CD14-positive monocyte (primary cell): Measurements from ENCODE around the gene PPP2R2C. TPM values are rescaled to one million over a fixed set of nuclear protein-coding genes. Genes with fewer than 3 reads are reported as not detected.

Source experiments
- DNase-seq, 3 donors: peaks; one replicate each; pipeline ENCODE4 v3.0.0-alpha.2; 2011 to 2022
- H2AFZ ChIP-seq: 2 replicates; pipeline ENCODE4 v1.6.0; 2012; ENCODE audit warnings: mild to moderate bottlenecking, low read depth, low read length, inconsistent platforms; ENCODE audit not compliant: insufficient read depth, poor library complexity, severe bottlenecking
- H3K27ac ChIP-seq, 2 donors: 1 replicate in 1 of 2; 2 replicates in 1 of 2; pipeline ENCODE4 v1.5.1; 2012 to 2013; ENCODE audit warnings: low read length in 2 of 2, control low read depth in 1 of 2, inconsistent platforms in 1 of 2, low read depth in 1 of 2, mild to moderate bottlenecking in 1 of 2
- H3K27me3 ChIP-seq, 2 donors: one replicate each; pipeline versions ENCODE4 v1.6.0 to v1.6.1; 2011 to 2013; ENCODE audit warnings: low read length in 2 of 2; ENCODE audit not compliant: control insufficient read depth in 2 of 2, insufficient read depth in 2 of 2
- H3K36me3 ChIP-seq, 2 donors: replicated peaks in 1 of 2; 1 replicate in 1 of 2; 2 replicates in 1 of 2; pipeline versions ENCODE4 v1.5.1 to v1.6.1; 2012 to 2013; ENCODE audit warnings: low read length in 2 of 2, control low read depth in 1 of 2, inconsistent platforms in 1 of 2, mild to moderate bottlenecking in 1 of 2; ENCODE audit not compliant: insufficient read depth in 2 of 2, control insufficient read depth in 1 of 2
- H3K4me1 ChIP-seq, 2 donors: 1 replicate in 1 of 2; 2 replicates in 1 of 2; pipeline versions ENCODE4 v1.5.1 to v1.6.1; 2012 to 2013; ENCODE audit warnings: low read length in 2 of 2, control low read depth in 1 of 2, inconsistent platforms in 1 of 2, mild to moderate bottlenecking in 1 of 2, moderate library complexity in 1 of 2; ENCODE audit not compliant: insufficient read depth in 2 of 2, control insufficient read depth in 1 of 2
- H3K4me2 ChIP-seq: replicated peaks from 2 replicates; pipeline ENCODE3; 2012; ENCODE audit warnings: low read length, moderate library complexity, mild to moderate bottlenecking; ENCODE audit not compliant: poor library complexity, severe bottlenecking; ENCODE audit errors: extremely low read depth
- H3K4me3 ChIP-seq, 3 experiments: fragments of 200-600 bp in 1 of 3; sonication (generic) in 1 of 3; replicated peaks in 1 of 3; 1 replicate in 2 of 3; 2 replicates in 1 of 3; pipeline ENCODE4 v1.5.1; 2011 to 2013; ENCODE audit warnings: low read length in 3 of 3, mild to moderate bottlenecking in 3 of 3, control low read depth in 2 of 3, low read depth in 2 of 3, inconsistent platforms in 1 of 3, moderate library complexity in 1 of 3
- H3K79me2 ChIP-seq: 2 replicates; pipeline ENCODE4 v1.6.0; 2012; ENCODE audit warnings: mild to moderate bottlenecking, control low read depth, inconsistent platforms, low read length, moderate library complexity; ENCODE audit not compliant: insufficient read depth
- H3K9ac ChIP-seq: 2 replicates; pipeline ENCODE4 v1.6.0; 2017; ENCODE audit warnings: low read length, mild to moderate bottlenecking; ENCODE audit not compliant: insufficient read depth, poor library complexity, severe bottlenecking
- H3K9me3 ChIP-seq, 2 donors: replicated peaks in 1 of 2; 1 replicate in 1 of 2; 2 replicates in 1 of 2; pipeline versions ENCODE4 v1.5.1 to v1.6.1; 2012 to 2013; ENCODE audit warnings: low read length in 2 of 2, control low read depth in 1 of 2; ENCODE audit not compliant: control insufficient read depth in 1 of 2, insufficient read depth in 1 of 2
- H4K20me1 ChIP-seq: 2 replicates; pipeline ENCODE4 v1.6.0; 2012; ENCODE audit warnings: mild to moderate bottlenecking, low read length, control low read depth, moderate library complexity; ENCODE audit not compliant: insufficient read depth
- H3K27ac Mint-ChIP-seq, 7 donors: one replicate each; pipeline ENCODE4 v1.8.0; 2020; ENCODE audit warnings: mild to moderate bottlenecking in 7 of 7, mixed read lengths in 7 of 7, moderate library complexity in 6 of 7, inconsistent platforms in 2 of 7
- H3K27me3 Mint-ChIP-seq, 3 donors: one replicate each; pipeline ENCODE4 v1.8.0; 2021 to 2022; ENCODE audit warnings: low read depth in 3 of 3, mild to moderate bottlenecking in 3 of 3, mixed read lengths in 3 of 3, moderate library complexity in 3 of 3, inconsistent platforms in 1 of 3
- H3K36me3 Mint-ChIP-seq, 2 donors: one replicate each; pipeline ENCODE4 v1.8.0; 2020; ENCODE audit warnings: mixed read lengths in 2 of 2, inconsistent platforms in 1 of 2, mild to moderate bottlenecking in 1 of 2
- H3K4me1 Mint-ChIP-seq: one replicate; pipeline ENCODE4 v1.8.0; 2020; ENCODE audit warnings: mild to moderate bottlenecking, mixed read lengths
- H3K4me3 Mint-ChIP-seq, 2 donors: one replicate each; pipeline ENCODE4 v1.8.0; 2020; ENCODE audit warnings: mild to moderate bottlenecking in 2 of 2, mixed read lengths in 2 of 2, moderate library complexity in 1 of 2
- H3K9me3 Mint-ChIP-seq, 7 donors: one replicate each; pipeline ENCODE4 v1.8.0; 2020 to 2022; ENCODE audit warnings: mixed read lengths in 7 of 7, mild to moderate bottlenecking in 6 of 7, moderate library complexity in 6 of 7, inconsistent platforms in 2 of 7
- CTCF ChIP-seq: fragments of 200-600 bp; IDR thresholded peaks from one replicate; pipeline ENCODE4 v1.8.0; 2022; ENCODE audit warnings: antibody characterized with exemption, mild to moderate bottlenecking
- WGBS: methylation state at CpG from one replicate; pipeline ENCODE4 v1.1.5; 2013; ENCODE audit warnings: missing lambda C conversion rate; ENCODE audit not compliant: insufficient coverage; 5-methylcytosine and 5-hydroxymethylcytosine counted together
- intact Hi-C, 2 donors: fragments of 100-400 bp; cut with micrococcal nuclease; formaldehyde crosslinking; loops; one replicate each; pipeline versions ENCODE4 v1.15.0 to v1.15.1; 2023
- polyA plus RNA-seq, 3 donors: library from polyadenylated mRNA; depleted of rRNA in 1 of 3; unstranded in 2 of 3; stranded (reverse) in 1 of 3; fragments of 300-500 nt in 2 of 3; fragments of >200 nt in 1 of 3; fragmentation: Illumina TruSeq in 2 of 3; gene quantifications; 1 replicate in 2 of 3; 2 replicates in 1 of 3; pipeline ENCODE4 v1.2.3, GENCODE V29; 2012 to 2021

Gene PPP2R2C
- polyA plus RNA-seq, 3 donors: not detected

- H3K27me3 Mint-ChIP-seq: peaks cover 5 to 15% (median 6%) of the 10 kb centered on the region in 3 donors
- DNase-seq: no peak
- 96% methylated on average over 17 of the region's 22 CpGs for WGBS
- Histone ChIP-seq H3K27ac (no peak overlapping the region), H3K4me1 (no peaks in the 10 kb centered on the region), H2AFZ (no peak overlapping the region), H3K4me3 (no peak overlapping the region), H3K9ac (no peak overlapping the region), H3K9me3 (no peaks in the 10 kb centered on the region), H3K27me3 (no peaks in the 10 kb centered on the region), H3K36me3 (no peaks in the 10 kb centered on the region), H3K4me2 (no peak overlapping the region), H4K20me1 (no peaks in the 10 kb centered on the region), H3K79me2 (no peaks in the 10 kb centered on the region)
- no peak overlapping the region for H3K4me3 Mint-ChIP-seq
- no peak for TF ChIP-seq CTCF
- intact Hi-C loops: no loop called here
- no peaks in the 10 kb centered on the region for H3K4me1 Mint-ChIP-seq
- peaks cover 0 to 2% (median 0%) of the 10 kb centered on the region in 7 donors for H3K9me3 Mint-ChIP-seq
- H3K27ac Mint-ChIP-seq: no peak overlapping the region
- H3K36me3 Mint-ChIP-seq: no peaks in the 10 kb centered on the region
Observed at GRCh38 chr4:6351246-6352000, 121.0 kb downstream of the PPP2R2C start.

GRCh38 chr4:6350646-6351045, 121.8 kb downstream of the PPP2R2C start:
- TF ChIP-seq CTCF: no peak

More at GRCh38 chr4:6350646-6351045, 121.8 kb downstream of the PPP2R2C start:
- Histone ChIP-seq H3K27ac (no peak overlapping the region), H3K4me3 (no peak overlapping the region), H3K79me2 (no peaks in the 10 kb centered on the region), H3K27me3 (no peaks in the 10 kb centered on the region), H3K9ac (no peak overlapping the region), H4K20me1 (no peaks in the 10 kb centered on the region), H2AFZ (no peak overlapping the region), H3K36me3 (no peaks in the 10 kb centered on the region), H3K9me3 (peaks cover 0 to 4% of the 10 kb centered on the region in 2 donors), H3K4me2 (no peak overlapping the region), H3K4me1 (no peaks in the 10 kb centered on the region)
- no peaks in the 10 kb centered on the region for H3K36me3 Mint-ChIP-seq
- no peaks in the 10 kb centered on the region for H3K4me1 Mint-ChIP-seq
- H3K4me3 Mint-ChIP-seq: no peak overlapping the region
- DNase-seq: no peak
- no peak overlapping the region for H3K27ac Mint-ChIP-seq
- H3K9me3 Mint-ChIP-seq: peaks cover 2 to 7% (median 4%) of the 10 kb centered on the region in 7 donors
- H3K27me3 Mint-ChIP-seq: peaks cover 5 to 12% (median 6%) of the 10 kb centered on the region in 3 donors
- intact Hi-C loops: no loop called here
- 75% methylated on average over 6 of the region's 8 CpGs for WGBS
